CD4-positive, alpha-beta T cell (primary cell): ENCODE results near the gene CSTF1. TPM values are rescaled to one million over a fixed set of nuclear protein-coding genes. Genes with fewer than 3 reads are reported as not detected.

Experiments
- ATAC-seq: fragments of 200-7000 bp; cut with Tn5 transposase; one replicate; pipeline ENCODE4 v1.10.0; 2022; ENCODE audit warnings: mild to moderate bottlenecking; ENCODE audit not compliant: poor library complexity
- CTCF ChIA-PET: fragments of 350-600 bp; sonication (Branson Sonifier 250); formaldehyde crosslinking; loops from one replicate; lab custom pipeline; 2021; ENCODE audit warnings: antibody characterized with exemption, inconsistent platforms; lab: Charles Lee
- POLR2A ChIA-PET: fragments of 350-600 bp; sonication (Branson Sonifier 250); formaldehyde crosslinking; loops from one replicate; lab custom pipeline; 2021; ENCODE audit warnings: antibody characterized with exemption, inconsistent platforms; lab: Charles Lee
- DNase-seq, 14 experiments: peaks; one replicate each; pipeline ENCODE4 v3.0.0-alpha.2; 2013 to 2020; ENCODE audit warnings: mixed read lengths in 2 of 14
- H3K27ac ChIP-seq, 2 donors: one replicate each; pipeline versions ENCODE4 v1.5.1 to v1.7.0; 2013; ENCODE audit warnings: low read length in 2 of 2, low read depth in 1 of 2, mild to moderate bottlenecking in 1 of 2
- H3K27me3 ChIP-seq, 2 experiments: 1 replicate in 1 of 2; 2 replicates in 1 of 2; pipeline versions ENCODE4 v1.6.1 to v1.7.0; 2013; ENCODE audit warnings: low read length in 2 of 2, control low read depth in 1 of 2, mild to moderate bottlenecking in 1 of 2, moderate library complexity in 1 of 2; ENCODE audit not compliant: insufficient read depth in 2 of 2, control insufficient read depth in 1 of 2
- H3K36me3 ChIP-seq: one replicate; pipeline ENCODE4 v1.6.1; 2013; ENCODE audit warnings: low read length, control low read depth; ENCODE audit not compliant: insufficient read depth
- H3K4me1 ChIP-seq: one replicate; pipeline ENCODE4 v1.6.1; 2013; ENCODE audit warnings: low read length, control low read depth; ENCODE audit not compliant: insufficient read depth
- H3K4me3 ChIP-seq: one replicate; pipeline ENCODE4 v1.5.1; 2013; ENCODE audit warnings: mild to moderate bottlenecking, low read length, moderate library complexity
- H3K9me3 ChIP-seq, 2 experiments: 1 replicate in 1 of 2; 2 replicates in 1 of 2; pipeline versions ENCODE4 v1.6.1 to v1.7.0; 2013; ENCODE audit warnings: low read length in 2 of 2, mild to moderate bottlenecking in 2 of 2, control low read depth in 1 of 2, moderate library complexity in 1 of 2; ENCODE audit not compliant: control insufficient read depth in 1 of 2, insufficient read depth in 1 of 2
- H3K27ac Mint-ChIP-seq: one replicate; pipeline ENCODE4 v1.8.0; 2020; ENCODE audit warnings: mixed read lengths
- H3K27me3 Mint-ChIP-seq: one replicate; pipeline ENCODE4 v1.8.0; 2021; ENCODE audit warnings: mixed read lengths
- H3K36me3 Mint-ChIP-seq: one replicate; pipeline ENCODE4 v1.8.0; 2021; ENCODE audit warnings: low read depth, mixed read lengths
- H3K4me1 Mint-ChIP-seq: one replicate; pipeline ENCODE4 v1.8.0; 2021; ENCODE audit warnings: low read depth, mixed read lengths
- H3K4me3 Mint-ChIP-seq: one replicate; pipeline ENCODE4 v1.8.0; 2020; ENCODE audit warnings: mild to moderate bottlenecking, mixed read lengths
- H3K9me3 Mint-ChIP-seq: one replicate; pipeline ENCODE4 v1.8.0; 2020; ENCODE audit warnings: mixed read lengths
- CTCF ChIP-seq: fragments of 200-600 bp; IDR thresholded peaks from one replicate; pipeline ENCODE4 v1.8.0; 2022; ENCODE audit warnings: antibody characterized with exemption, mild to moderate bottlenecking
- intact Hi-C, 2 experiments: fragments of 100-400 bp; cut with DNase I in 1 of 2; cut with micrococcal nuclease in 1 of 2; formaldehyde crosslinking; loops; one replicate each; pipeline versions ENCODE4 v1.15.1 to v1.9.0; 2023 to 2025; cut with DNase I, micrococcal nuclease
- polyA plus RNA-seq, 2 donors: library from polyadenylated mRNA; unstranded; fragments of 120-200 nt; gene quantifications; one replicate each; pipeline ENCODE4 v1.2.1, GENCODE V29; 2013
- total RNA-seq, 174 experiments: library from RNA in 2 of 174; stranded (reverse) in 2 of 174; gene quantifications; one replicate each; pipeline ENCODE4 v1.2.3 and lab custom pipeline; 2021 to 2026

CSTF1 gene
- total RNA-seq: 10 to 100 TPM; 20.7 to 21.8 TPM
- 25.2 TPM for polyA plus RNA-seq (2013, experiment 1 of 2)
- polyA plus RNA-seq (2013, experiment 2 of 2): 27.4 TPM
- total RNA-seq (lab: John Stamatoyannopoulos, UW): 25.1 to 92.0 (median 60.1) reads per million in 172 experiments

DNA sequence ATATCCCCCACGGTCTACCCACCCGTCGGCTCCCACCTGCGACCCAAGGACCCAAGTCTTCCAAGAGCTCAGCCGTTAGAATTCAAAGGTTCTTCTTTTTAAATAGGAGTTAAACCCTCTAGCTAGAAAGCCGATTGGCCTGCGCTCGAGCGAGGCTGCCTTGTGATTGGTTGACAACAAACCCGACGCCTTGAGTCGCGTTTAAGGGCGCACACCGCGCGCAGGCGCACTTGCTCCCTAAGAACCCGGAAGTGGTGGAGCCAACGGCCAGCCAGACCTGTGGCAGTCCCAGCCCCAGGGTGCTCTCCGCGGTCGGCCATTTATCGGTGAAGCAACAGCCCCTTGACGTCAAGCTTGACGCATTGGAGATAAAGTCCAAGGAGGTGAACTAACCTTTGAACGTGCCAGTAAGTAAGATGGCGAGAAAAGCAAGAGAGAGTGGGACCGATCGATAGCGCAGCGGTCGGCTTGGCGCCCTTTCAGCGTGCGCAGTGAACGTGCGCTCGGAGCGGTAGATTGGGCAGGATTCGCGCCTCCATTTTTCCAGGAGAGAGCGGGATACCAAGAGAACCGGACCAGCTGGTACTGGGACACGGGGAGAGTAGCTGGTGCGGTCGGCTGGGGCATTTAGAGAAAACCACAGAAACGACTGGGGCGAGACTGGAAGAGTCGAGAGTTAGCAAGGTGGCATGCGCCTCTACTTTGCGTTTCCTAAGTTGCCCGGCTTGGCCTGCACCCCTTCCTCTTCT is at the start of gene CSTF1, which contains the start of gene AURKA:
Gene CSTF1, plus strand, starts transcription at position 514 of the 749 bp plus-strand sequence. CDS start 2,908 bp downstream, outside the sequence.
Gene AURKA, minus strand, starts transcription at position 84 of the 749 bp plus-strand sequence. CDS start 4,018 bp downstream, outside the sequence.
- peaks cover 28% of the 10 kb centered on the region for H3K4me1 Mint-ChIP-seq
- Histone ChIP-seq H3K9me3 (no peaks in the 10 kb centered on the region), H3K27ac (peak within 1 kb of the TSS; percentile 89 to 93), H3K4me1 (peaks cover 24% of the 10 kb centered on the region), H3K27me3 (no peaks in the 10 kb centered on the region), H3K36me3 (peaks cover 22% of the 10 kb centered on the region), H3K4me3 (peak within 1 kb of the TSS; percentile 88)
- H3K4me3 Mint-ChIP-seq: no peak within 1 kb of the TSS
- H3K9me3 Mint-ChIP-seq: no peaks in the 10 kb centered on the region
- peak; percentile 83 for ATAC-seq
- peak; percentile 98 to 100 (median 99) for DNase-seq
- H3K27ac Mint-ChIP-seq: no peak within 1 kb of the TSS
- H3K36me3 Mint-ChIP-seq: peaks cover 29% of the 10 kb centered on the region
- TF ChIP-seq CTCF: no peak
- CTCF ChIA-PET: interaction anchor here (1.0 to 1.4 kb wide), 2 partner anchors 9 to 76 kb away, joined by 4 to 6 read pairs; partner anchors contain the start of gene RTF2
- no peaks in the 10 kb centered on the region for H3K27me3 Mint-ChIP-seq
- intact Hi-C loops: loop anchor here (1.0 to 10.0 kb wide), 5 partner anchors 20 to 2002 kb away; partner anchors contain the start of genes CASS4 (in 1 of the 2), RAE1 (in 1 of the 2) and RTF2 (in 1 of the 2)
- POLR2A ChIA-PET: interaction anchor here (0.7 to 3.1 kb wide), 21 partner anchors 9 to 1235 kb away, joined by 3 to 45 read pairs (median 4); partner anchors contain the start of genes CASS4, FAM210B and RTF2

DNA sequence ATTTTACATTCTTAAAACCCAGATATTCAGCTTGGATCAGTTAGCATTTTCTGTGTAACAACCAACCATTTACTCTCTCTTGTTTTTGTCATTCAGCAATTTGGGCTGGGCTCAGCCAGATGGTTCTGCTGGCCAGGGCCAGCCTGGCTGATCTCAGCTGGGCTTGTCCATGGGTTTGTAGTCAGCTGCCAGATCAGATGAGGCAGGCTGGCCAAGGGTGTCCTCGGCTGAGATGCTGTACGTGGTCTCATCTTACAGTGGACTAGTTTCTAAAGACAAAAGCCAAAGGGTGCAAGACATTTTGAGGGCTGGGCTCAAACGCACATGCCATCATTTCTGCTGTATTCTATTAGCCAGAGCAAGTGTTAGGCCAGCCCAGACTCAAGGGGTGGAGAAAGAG is 49.7 kb upstream of the CSTF1 start:
- ATAC-seq (no peak), DNase-seq (no peak)
- POLR2A ChIA-PET: no interaction called here
- Histone ChIP-seq H3K4me3 (no peak overlapping the region), H3K27ac (no peak overlapping the region), H3K4me1 (peaks cover 7% of the 10 kb centered on the region), H3K36me3 (no peaks in the 10 kb centered on the region), H3K27me3 (peaks cover 29 to 31% of the 10 kb centered on the region in 2 experiments), H3K9me3 (no peaks in the 10 kb centered on the region)
- no peak overlapping the region for H3K27ac Mint-ChIP-seq
- peaks cover 6% of the 10 kb centered on the region for H3K4me1 Mint-ChIP-seq
- H3K36me3 Mint-ChIP-seq: no peaks in the 10 kb centered on the region
- H3K4me3 Mint-ChIP-seq: no peak overlapping the region
- H3K27me3 Mint-ChIP-seq: peaks cover 86% of the 10 kb centered on the region
- CTCF ChIA-PET: no interaction called here
- H3K9me3 Mint-ChIP-seq: no peaks in the 10 kb centered on the region
- TF ChIP-seq CTCF: no peak
- intact Hi-C loops: loop anchor here in 1 of 2 experiments (5.0 kb wide), 1 partner anchor 1660 kb away; no protein-coding TSS in a partner anchor

DNA sequence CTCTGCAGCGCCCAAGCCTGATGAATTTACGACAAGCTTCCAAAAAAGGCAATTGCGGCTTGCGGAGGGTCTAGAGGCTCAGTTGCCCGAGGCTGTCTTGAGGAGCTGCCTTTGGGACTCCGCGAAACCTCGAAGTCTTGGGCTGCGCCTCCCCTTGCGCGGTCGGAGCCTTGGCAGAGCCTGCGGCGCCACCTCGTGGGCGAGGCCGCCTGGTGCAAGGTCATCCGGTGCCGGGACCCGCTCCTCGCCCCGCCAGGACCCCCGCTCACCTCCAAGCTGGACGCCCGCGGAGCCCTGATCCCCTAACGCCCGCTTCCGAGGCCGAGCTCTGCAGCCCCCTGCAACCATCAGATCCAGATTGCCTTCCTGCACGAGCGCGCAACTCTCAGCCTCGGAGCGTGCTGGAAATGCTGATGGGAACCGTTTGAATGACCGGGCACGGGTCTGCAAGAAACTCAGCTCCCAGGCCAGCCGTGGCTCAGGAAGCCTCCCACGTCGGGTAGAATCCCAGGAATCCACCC is 48.5 kb upstream of the CSTF1 start:
- Histone ChIP-seq H3K4me3 (no peak overlapping the region), H3K9me3 (no peaks in the 10 kb centered on the region), H3K27ac (no peak overlapping the region), H3K36me3 (no peaks in the 10 kb centered on the region), H3K27me3 (peaks cover 29 to 31% of the 10 kb centered on the region in 2 experiments), H3K4me1 (peaks cover 7% of the 10 kb centered on the region)
- DNase-seq: peak in 11 of 14 experiments; percentile 8 to 55 (median 15)
- TF ChIP-seq CTCF: peak; percentile 27
- ChIA-PET POLR2A (no interaction called here), CTCF (no interaction called here)
- Mint-ChIP-seq H3K4me3 (no peak overlapping the region), H3K27ac (no peak overlapping the region), H3K36me3 (no peaks in the 10 kb centered on the region), H3K27me3 (peaks cover 83% of the 10 kb centered on the region), H3K9me3 (no peaks in the 10 kb centered on the region), H3K4me1 (peaks cover 10% of the 10 kb centered on the region)
- peak; percentile 61 for ATAC-seq
- intact Hi-C loops: loop anchor here in 1 of 2 experiments (5.0 kb wide), 1 partner anchor 1662 kb away; no protein-coding TSS in a partner anchor
